H1 (cell line): ENCODE data around the gene CSH1.

ENCODE experiments used
- CREB1 ChIP-seq: IDR thresholded peaks from 2 replicates; pipeline ENCODE4 v1.6.1; 2012; ENCODE audit warnings: inconsistent platforms
- CTCF ChIP-seq, 3 experiments: IDR thresholded peaks; 1 replicate in 2 of 3; 2 replicates in 1 of 3; pipeline versions ENCODE4 v1.5.1 to v1.6.1; 2011; ENCODE audit warnings: low read length in 3 of 3, mild to moderate bottlenecking in 3 of 3, inconsistent platforms in 2 of 3, low read depth in 1 of 3, moderate library complexity in 1 of 3; ENCODE audit not compliant: insufficient read depth in 1 of 3; ENCODE audit errors: control extremely low read depth in 1 of 3
- MAX ChIP-seq: IDR thresholded peaks from 2 replicates; pipeline ENCODE4 v1.6.1; 2012; ENCODE audit warnings: inconsistent platforms
- PHF8 ChIP-seq: fragments of 200-600 bp; sonication (generic); conservative IDR thresholded peaks from 2 replicates; pipeline ENCODE4 v1.7.1; 2012; ENCODE audit warnings: low read depth, mild to moderate bottlenecking, inconsistent platforms, low read length, moderate library complexity
- POLR2A ChIP-seq, 2 experiments: IDR thresholded peaks; 1 replicate in 1 of 2; 2 replicates in 1 of 2; pipeline ENCODE4 v1.6.1; 2011; ENCODE audit warnings: low read depth in 2 of 2, low read length in 2 of 2, mild to moderate bottlenecking in 2 of 2; ENCODE audit errors: control extremely low read depth in 1 of 2
- POU5F1 ChIP-seq: IDR thresholded peaks from 2 replicates; pipeline ENCODE4 v1.6.1; 2011; ENCODE audit warnings: low read depth, mild to moderate bottlenecking, low read length, moderate library complexity
- RNF2 ChIP-seq: fragments of 200-900, 300-1000 bp; sonication (generic); IDR thresholded peaks from 2 replicates; pipeline ENCODE4 v1.7.1; 2016; ENCODE audit warnings: borderline replicate concordance, low read depth, mild to moderate bottlenecking, antibody characterized with exemption, low read length; ENCODE audit not compliant: poor library complexity, severe bottlenecking; ENCODE audit errors: missing control alignments

GRCh38 chr17:63850401-63850800 lies 46.0 kb downstream of the CSH1 start:
- TF ChIP-seq CTCF (IDR thresholded peaks at IDR 0.05; ENCODE audit: control extremely low read depth in 1 of 3, insufficient read depth in 1 of 3, low read depth in 1 of 3, low read length in 3 of 3) (no peak), RNF2 (no peak), POLR2A (IDR thresholded peaks at IDR 0.05; ENCODE audit: control extremely low read depth in 1 of 2, low read depth in 2 of 2, low read length in 2 of 2) (no peak), POU5F1 (no peak), PHF8 (no peak), CREB1 (no peak), MAX (no peak)
